Trophoblast cell (in vitro differentiated cells and primary cell): ENCODE data around the gene NUDT16L1. TPM values are rescaled to one million over a fixed set of nuclear protein-coding genes. Genes with fewer than 3 reads are reported as not detected.

ENCODE experiments used
- DNase-seq, 2 donors: peaks; one replicate each; pipeline ENCODE4 v3.0.0-alpha.2; 2016
- H2AFZ ChIP-seq: 2 replicates; pipeline ENCODE4 v1.6.1; 2013; ENCODE audit warnings: low read length, moderate library complexity, mild to moderate bottlenecking; ENCODE audit not compliant: insufficient read depth, poor library complexity
- H2AK5ac ChIP-seq: 2 replicates; pipeline ENCODE4 v1.6.1; 2013; ENCODE audit warnings: mild to moderate bottlenecking, low read length
- H2BK120ac ChIP-seq: 2 replicates; pipeline ENCODE4 v1.6.1; 2013; ENCODE audit warnings: low read length, mild to moderate bottlenecking, moderate library complexity; ENCODE audit not compliant: insufficient read depth, poor library complexity
- H2BK12ac ChIP-seq: 2 replicates; pipeline ENCODE4 v1.6.1; 2013; ENCODE audit warnings: mild to moderate bottlenecking, low read length, moderate library complexity
- H2BK5ac ChIP-seq: 2 replicates; pipeline ENCODE4 v1.6.1; 2013; ENCODE audit warnings: low read length, low read depth, moderate library complexity, mild to moderate bottlenecking; ENCODE audit not compliant: poor library complexity
- H3K14ac ChIP-seq: 2 replicates; pipeline ENCODE4 v1.6.1; 2013; ENCODE audit warnings: mild to moderate bottlenecking, low read length
- H3K18ac ChIP-seq: 2 replicates; pipeline ENCODE4 v1.6.1; 2013; ENCODE audit warnings: mild to moderate bottlenecking, low read length
- H3K23ac ChIP-seq: 2 replicates; pipeline ENCODE4 v1.6.1; 2013; ENCODE audit warnings: low read length
- H3K27ac ChIP-seq: 2 replicates; pipeline ENCODE4 v1.5.1; 2013; ENCODE audit warnings: low read depth, mild to moderate bottlenecking, inconsistent platforms, low read length, moderate library complexity
- H3K27me3 ChIP-seq: 2 replicates; pipeline ENCODE4 v1.6.1; 2013; ENCODE audit warnings: inconsistent platforms, mild to moderate bottlenecking, low read length, moderate library complexity; ENCODE audit not compliant: insufficient read depth
- H3K36me3 ChIP-seq, 2 experiments: 1 replicate in 1 of 2; 2 replicates in 1 of 2; pipeline ENCODE4 v1.6.1; 2013; ENCODE audit warnings: low read length in 2 of 2, mild to moderate bottlenecking in 2 of 2, moderate library complexity in 1 of 2; ENCODE audit not compliant: insufficient read depth in 2 of 2, control insufficient read depth in 1 of 2
- H3K4ac ChIP-seq: 2 replicates; pipeline ENCODE4 v1.6.1; 2013; ENCODE audit warnings: low read depth, mild to moderate bottlenecking, low read length, moderate library complexity
- H3K4me1 ChIP-seq, 2 experiments: 1 replicate in 1 of 2; 2 replicates in 1 of 2; pipeline ENCODE4 v1.6.1; 2013; ENCODE audit warnings: low read length in 2 of 2, mild to moderate bottlenecking in 2 of 2, moderate library complexity in 1 of 2; ENCODE audit not compliant: insufficient read depth in 2 of 2, control insufficient read depth in 1 of 2
- H3K4me2 ChIP-seq: 2 replicates; pipeline ENCODE4 v1.6.1; 2013; ENCODE audit warnings: inconsistent platforms, mild to moderate bottlenecking, low read length, moderate library complexity
- H3K4me3 ChIP-seq: 2 replicates; pipeline ENCODE4 v1.5.1; 2013; ENCODE audit warnings: mild to moderate bottlenecking, low read depth, low read length, inconsistent platforms
- H3K79me1 ChIP-seq: one replicate; pipeline ENCODE4 v1.6.1; 2013; ENCODE audit warnings: low read length
- H3K79me2 ChIP-seq: 2 replicates; pipeline ENCODE4 v1.6.1; 2013; ENCODE audit warnings: low read length, mild to moderate bottlenecking; ENCODE audit not compliant: control insufficient read depth, insufficient read depth, poor library complexity
- H3K9ac ChIP-seq: 2 replicates; pipeline ENCODE4 v1.6.1; 2013; ENCODE audit warnings: mild to moderate bottlenecking, low read length
- H3K9me3 ChIP-seq: 2 replicates; pipeline ENCODE4 v1.6.1; 2013; ENCODE audit warnings: low read depth, mild to moderate bottlenecking, control low read depth, inconsistent platforms, low read length; ENCODE audit not compliant: insufficient read depth
- H4K12ac ChIP-seq: 2 replicates; pipeline ENCODE4 v1.6.1; 2013; ENCODE audit warnings: low read depth, mild to moderate bottlenecking, low read length, moderate library complexity
- H4K8ac ChIP-seq: 2 replicates; pipeline ENCODE4 v1.6.1; 2013; ENCODE audit warnings: low read depth, mild to moderate bottlenecking, low read length, moderate library complexity
- H4K91ac ChIP-seq: one replicate; pipeline ENCODE4 v1.6.1; 2013; ENCODE audit warnings: low read depth, mild to moderate bottlenecking, low read length, moderate library complexity
- WGBS: extraction: QIAGEN DNeasy Blood & Tissue Kit; methylation state at CpG from one replicate; pipeline ENCODE4 v1.1.7; 2013; ENCODE audit warnings: missing lambda C conversion rate; ENCODE audit not compliant: insufficient read length, insufficient coverage; ENCODE audit errors: extremely low coverage; 5-methylcytosine and 5-hydroxymethylcytosine counted together
- polyA plus RNA-seq: library from polyadenylated mRNA; stranded (reverse); fragments of 200-250 nt; gene quantifications from 2 replicates; pipeline ENCODE4 v1.2.3, GENCODE V29; 2013

NUDT16L1 gene
- 21.1 and 21.4 TPM in 2 replicates for polyA plus RNA-seq

- H4K91ac ChIP-seq, result peak within 1 kb of the TSS; percentile 75
- peaks cover 3 to 12% of the 10 kb centered on the region in 2 experiments for H3K4me1 ChIP-seq
- peak within 1 kb of the TSS; percentile 91 for H3K4me2 ChIP-seq
- no peak within 1 kb of the TSS for H3K23ac ChIP-seq
- H3K9me3 ChIP-seq, result peaks cover 5% of the 10 kb centered on the region
- H2AFZ ChIP-seq, result peak within 1 kb of the TSS; percentile 28
- H3K79me2 ChIP-seq, result peaks cover 6% of the 10 kb centered on the region
- H4K12ac ChIP-seq, result peak within 1 kb of the TSS; percentile 71
- peak within 1 kb of the TSS; percentile 53 for H3K4ac ChIP-seq
- H2BK5ac ChIP-seq, result peak within 1 kb of the TSS; percentile 35
- peaks cover 7% of the 10 kb centered on the region for H3K79me1 ChIP-seq
- peak within 1 kb of the TSS; percentile 78 for H3K14ac ChIP-seq
- peak within 1 kb of the TSS; percentile 80 for H3K18ac ChIP-seq
- H3K9ac ChIP-seq, result peak within 1 kb of the TSS; percentile 90
- no peak within 1 kb of the TSS for H2BK120ac ChIP-seq
- no CpG with 5 or more reads among the region's 91 CpGs for WGBS
- peak within 1 kb of the TSS; percentile 100 for H3K4me3 ChIP-seq
- H3K27me3 ChIP-seq, result no peaks in the 10 kb centered on the region
- H3K27ac ChIP-seq, result peak within 1 kb of the TSS; percentile 65
- peak within 1 kb of the TSS; percentile 4 for H2AK5ac ChIP-seq
- peaks cover 51 to 55% of the 10 kb centered on the region in 2 experiments for H3K36me3 ChIP-seq
- DNase-seq, result peak; percentile 96 to 98
- H2BK12ac ChIP-seq, result no peak within 1 kb of the TSS
- H4K8ac ChIP-seq, result peak within 1 kb of the TSS; percentile 81
Observed at GRCh38 chr16:4693296-4693955, at the start of gene NUDT16L1. Gene NUDT16L1 (plus strand): TSS chr16:4693562. CDS start chr16:4693727, 165 bp downstream.

GRCh38 chr16:4646773-4647643 lies 46.4 kb upstream of the NUDT16L1 start:
- H3K36me3 ChIP-seq, result peaks cover 22 to 26% of the 10 kb centered on the region in 2 experiments
- no peak overlapping the region for H3K4me3 ChIP-seq
- no peak overlapping the region for H4K12ac ChIP-seq
- no peak overlapping the region for H2BK5ac ChIP-seq
- no peaks in the 10 kb centered on the region for H3K79me2 ChIP-seq
- no peak overlapping the region for H3K18ac ChIP-seq
- no peak overlapping the region for H2BK120ac ChIP-seq
- no peaks in the 10 kb centered on the region for H3K27me3 ChIP-seq
- DNase-seq, result no peak
- H3K4me2 ChIP-seq, result no peak overlapping the region
- H2AK5ac ChIP-seq, result no peak overlapping the region
- no peak overlapping the region for H3K14ac ChIP-seq
- peaks cover 9% of the 10 kb centered on the region for H3K9me3 ChIP-seq
- no peak overlapping the region for H2AFZ ChIP-seq
- no peak overlapping the region for H4K8ac ChIP-seq
- no peak overlapping the region for H4K91ac ChIP-seq
- H3K9ac ChIP-seq, result no peak overlapping the region
- no peak overlapping the region for H3K23ac ChIP-seq
- H2BK12ac ChIP-seq, result no peak overlapping the region
- WGBS, result no CpG with 5 or more reads among the region's 22 CpGs
- H3K79me1 ChIP-seq, result no peaks in the 10 kb centered on the region
- H3K4ac ChIP-seq, result peak overlapping the region; percentile 17
- no peak overlapping the region for H3K27ac ChIP-seq
- no peaks in the 10 kb centered on the region for H3K4me1 ChIP-seq

- Histone ChIP-seq H3K27ac (no peak overlapping the region), H3K79me2 (no peaks in the 10 kb centered on the region)
Observed at GRCh38 chr16:4647644-4647980, 45.8 kb upstream of the NUDT16L1 start.

DNA sequence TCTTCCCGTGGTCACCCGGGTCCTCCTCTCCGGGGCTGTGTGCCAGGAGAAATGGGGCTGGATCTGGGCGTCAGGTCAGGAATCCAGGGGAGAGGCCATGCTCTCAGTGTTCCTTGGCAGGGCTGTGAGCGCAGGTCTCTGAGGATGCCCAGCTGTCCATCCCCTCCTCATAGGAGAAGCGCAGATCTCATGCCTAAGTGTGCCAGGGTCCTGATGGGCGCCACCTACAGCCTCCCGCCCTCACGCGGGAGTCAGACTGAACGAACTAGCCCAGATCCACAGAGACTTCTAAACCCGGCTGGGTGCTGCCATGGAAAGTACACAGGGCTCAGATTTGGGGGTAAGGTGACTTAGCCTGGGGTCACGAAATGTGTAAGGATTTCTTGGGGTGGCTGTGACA lies 44.4 kb upstream of the NUDT16L1 start:
- H2AFZ ChIP-seq, result no peak overlapping the region

More at GRCh38 chr16:4647644-4647980, 45.8 kb upstream of the NUDT16L1 start:
- peaks cover 12% of the 10 kb centered on the region for H3K9me3 ChIP-seq
- no peaks in the 10 kb centered on the region for H3K79me1 ChIP-seq
- no peak overlapping the region for H3K4ac ChIP-seq
- H3K9ac ChIP-seq, result no peak overlapping the region
- H2BK5ac ChIP-seq, result no peak overlapping the region
- no peak overlapping the region for H2BK12ac ChIP-seq
- no peak overlapping the region for H3K4me3 ChIP-seq
- no peak overlapping the region for H2AFZ ChIP-seq
- H3K4me1 ChIP-seq, result no peaks in the 10 kb centered on the region
- no peak overlapping the region for H2AK5ac ChIP-seq
- no peak overlapping the region for H3K23ac ChIP-seq
- no peak overlapping the region for H2BK120ac ChIP-seq
- no peak overlapping the region for H3K18ac ChIP-seq
- peaks cover 28 to 32% of the 10 kb centered on the region in 2 experiments for H3K36me3 ChIP-seq
- no peak overlapping the region for H3K14ac ChIP-seq
- no peak overlapping the region for H3K4me2 ChIP-seq
- H4K8ac ChIP-seq, result no peak overlapping the region
- no peaks in the 10 kb centered on the region for H3K27me3 ChIP-seq
- no peak for DNase-seq
- H4K91ac ChIP-seq, result no peak overlapping the region
- no CpG with 5 or more reads among the region's 8 CpGs for WGBS
- no peak overlapping the region for H4K12ac ChIP-seq

More for the DNA sequence above, 44.4 kb upstream of the NUDT16L1 start:
- Histone ChIP-seq H3K79me2 (no peaks in the 10 kb centered on the region), H4K12ac (no peak overlapping the region), H3K27me3 (no peaks in the 10 kb centered on the region), H4K8ac (no peak overlapping the region), H3K4ac (no peak overlapping the region), H3K36me3 (peaks cover 35 to 41% of the 10 kb centered on the region in 2 experiments), H3K18ac (no peak overlapping the region), H3K23ac (no peak overlapping the region), H4K91ac (no peak overlapping the region), H2AK5ac (no peak overlapping the region), H3K27ac (no peak overlapping the region), H3K14ac (no peak overlapping the region), H3K79me1 (no peaks in the 10 kb centered on the region), H3K4me1 (no peaks in the 10 kb centered on the region), H2BK120ac (no peak overlapping the region), H3K9me3 (peaks cover 12% of the 10 kb centered on the region), H2BK5ac (no peak overlapping the region), H3K4me3 (no peak overlapping the region), H3K4me2 (no peak overlapping the region), H3K9ac (no peak overlapping the region), H2BK12ac (no peak overlapping the region)
- DNase-seq, result no peak
- whole genome bisulfite sequencing, result no CpG with 5 or more reads among the region's 13 CpGs
